AG04450 (cell line): ENCODE measurements around the gene NRIP1. TPM values are rescaled to one million over a fixed set of nuclear protein-coding genes. Genes with fewer than 3 reads are reported as not detected.
A peak's percentile ranks its signal among the peaks of the same experiment; 100 is the strongest.

ENCODE experiments used
- CTCF ChIA-PET: fragments of 300-600, 350-600 bp; formaldehyde crosslinking; extraction: SDS; loops from one replicate; lab custom pipeline; 2022; ENCODE audit warnings: antibody characterized with exemption, inconsistent platforms; lab: Charles Lee
- POLR2A ChIA-PET: fragments of 350-600 bp; formaldehyde crosslinking; extraction: SDS; loops from one replicate; lab custom pipeline; 2021; ENCODE audit warnings: antibody characterized with exemption, inconsistent platforms; lab: Yijun Ruan, JAX
- DNase-seq: peaks from one replicate; pipeline ENCODE4 v3.0.0-alpha.2; 2011; ENCODE audit warnings: low read depth, low spot score
- H3K27ac ChIP-seq: one replicate; pipeline ENCODE4 v1.5.1; 2012; ENCODE audit warnings: low read depth, low read length, control low read depth
- H3K27me3 ChIP-seq: one replicate; pipeline ENCODE4 v1.6.0; 2012; ENCODE audit warnings: low read length; ENCODE audit not compliant: control insufficient read depth, insufficient read depth
- H3K4me3 ChIP-seq: 2 replicates; pipeline ENCODE4 v1.5.1; 2011; ENCODE audit warnings: mild to moderate bottlenecking, low read depth, low read length, control low read depth
- H3K9me3 ChIP-seq: 2 replicates; pipeline ENCODE4 v1.5.1; 2012; ENCODE audit warnings: low read length; ENCODE audit not compliant: control insufficient read depth, insufficient read depth
- CTCF ChIP-seq: IDR thresholded peaks from 2 replicates; pipeline ENCODE4 v1.5.1; 2011; ENCODE audit warnings: low read depth, low read length, control low read depth, inconsistent platforms
- polyA plus RNA-seq: library from polyadenylated mRNA; depleted of rRNA; stranded (reverse); fragments of >200 nt; gene quantifications from 2 replicates; pipeline ENCODE4 v1.2.3, GENCODE V29; 2011

The NRIP1 gene
- polyA plus RNA-seq, 1 experiment: 22.6 TPM

- ChIA-PET CTCF (no interaction called here), POLR2A (no interaction called here)
- no peak for DNase-seq
- Histone ChIP-seq H3K9me3 (no peaks in the 10 kb centered on the region), H3K4me3 (peak overlapping the region; percentile 21), H3K27me3 (no peaks in the 10 kb centered on the region), H3K27ac (peak overlapping the region; percentile 47)
- TF ChIP-seq CTCF: no peak
These were observed 3.5 kb downstream of the NRIP1 start for GRCh38 chr21:15061279-15061678.

- ChIA-PET CTCF (no interaction called here), POLR2A (no interaction called here)
- DNase-seq: no peak
- Histone ChIP-seq H3K27me3 (no peaks in the 10 kb centered on the region), H3K4me3 (peak overlapping the region; percentile 20; the same call in 1 of the 2 replicates), H3K9me3 (no peaks in the 10 kb centered on the region), H3K27ac (no peak overlapping the region)
- no peak for TF ChIP-seq CTCF
These were observed 4.1 kb downstream of the NRIP1 start for GRCh38 chr21:15060543-15061175.

GRCh38 chr21:15059397-15059796 lies 5.4 kb downstream of the NRIP1 start:
- no peak for DNase-seq

GRCh38 chr21:15058854-15059263 lies 5.9 kb downstream of the NRIP1 start:
- TF ChIP-seq CTCF: no peak
- ChIA-PET CTCF (interaction anchor here (1.1 kb wide), 1 partner anchor 195 kb away, joined by 5 read pairs; no protein-coding TSS in a partner anchor), POLR2A (interaction anchor here (0.9 kb wide), 1 partner anchor 58 kb away, joined by 3 read pairs; no protein-coding TSS in a partner anchor)
- H3K4me3 ChIP-seq: peak overlapping the region; percentile 25
- no peak for DNase-seq
- peak overlapping the region; percentile 4 for H3K27ac ChIP-seq
- no peaks in the 10 kb centered on the region for H3K27me3 ChIP-seq
- H3K9me3 ChIP-seq: no peaks in the 10 kb centered on the region

More at GRCh38 chr21:15059397-15059796, 5.4 kb downstream of the NRIP1 start:
- no peak for TF ChIP-seq CTCF
- CTCF ChIA-PET: interaction anchor here (1.1 kb wide), 1 partner anchor 195 kb away, joined by 5 read pairs; no protein-coding TSS in a partner anchor
- POLR2A ChIA-PET: interaction anchor here (0.9 kb wide), 1 partner anchor 59 kb away, joined by 3 read pairs; no protein-coding TSS in a partner anchor
- H3K9me3 ChIP-seq: no peaks in the 10 kb centered on the region
- no peaks in the 10 kb centered on the region for H3K27me3 ChIP-seq
- no peak overlapping the region for H3K4me3 ChIP-seq
- H3K27ac ChIP-seq: no peak overlapping the region

GRCh38 chr21:15057285-15057684 lies 7.5 kb downstream of the NRIP1 start:
- DNase-seq: no peak
- Histone ChIP-seq H3K27me3 (no peaks in the 10 kb centered on the region), H3K4me3 (no peak overlapping the region), H3K9me3 (no peaks in the 10 kb centered on the region), H3K27ac (no peak overlapping the region)
- ChIA-PET POLR2A (no interaction called here), CTCF (interaction anchor here (1.3 kb wide), 1 partner anchor 193 kb away, joined by 4 read pairs; no protein-coding TSS in a partner anchor)
- no peak for TF ChIP-seq CTCF
